ENCODE data around the gene AHCYL2.

DNA sequence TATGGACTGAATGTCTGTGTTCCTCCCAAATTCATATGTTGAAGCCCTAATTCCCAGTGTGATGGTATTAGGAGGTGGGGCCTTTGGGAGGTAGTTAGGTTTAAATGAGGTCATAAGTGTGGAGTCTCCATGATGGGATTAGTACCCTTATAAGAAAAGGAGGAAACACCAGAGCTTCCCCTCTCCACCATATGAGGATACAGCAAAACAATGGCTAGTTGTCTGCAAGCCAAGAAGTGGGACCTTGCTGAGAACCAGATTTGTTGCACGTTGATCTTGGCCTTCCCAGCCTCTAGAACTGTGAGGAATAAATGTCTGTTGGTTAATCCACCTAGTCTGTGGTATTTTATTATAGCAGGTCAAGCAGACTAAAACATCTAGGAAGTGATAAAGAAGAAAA, 102.2 kb downstream of the AHCYL2 start:
- TF ChIP-seq CBX5 (IDR thresholded peaks at IDR 0.05; ENCODE audit: low read depth, low read length) = no peak
- TF ChIP-seq POLR2A (IDR thresholded peaks at IDR 0.05; ENCODE audit: control extremely low read depth in 1 of 2, low read depth in 2 of 2, low read length in 2 of 2) = no peak
- TF ChIP-seq, protein P1, sequence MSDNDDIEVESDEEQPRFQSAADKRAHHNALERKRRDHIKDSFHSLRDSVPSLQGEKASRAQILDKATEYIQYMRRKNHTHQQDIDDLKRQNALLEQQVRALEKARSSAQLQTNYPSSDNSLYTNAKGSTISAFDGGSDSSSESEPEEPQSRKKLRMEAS (IDR thresholded peaks at IDR 0.05) = no peak
- TF ChIP-seq, protein P2, sequence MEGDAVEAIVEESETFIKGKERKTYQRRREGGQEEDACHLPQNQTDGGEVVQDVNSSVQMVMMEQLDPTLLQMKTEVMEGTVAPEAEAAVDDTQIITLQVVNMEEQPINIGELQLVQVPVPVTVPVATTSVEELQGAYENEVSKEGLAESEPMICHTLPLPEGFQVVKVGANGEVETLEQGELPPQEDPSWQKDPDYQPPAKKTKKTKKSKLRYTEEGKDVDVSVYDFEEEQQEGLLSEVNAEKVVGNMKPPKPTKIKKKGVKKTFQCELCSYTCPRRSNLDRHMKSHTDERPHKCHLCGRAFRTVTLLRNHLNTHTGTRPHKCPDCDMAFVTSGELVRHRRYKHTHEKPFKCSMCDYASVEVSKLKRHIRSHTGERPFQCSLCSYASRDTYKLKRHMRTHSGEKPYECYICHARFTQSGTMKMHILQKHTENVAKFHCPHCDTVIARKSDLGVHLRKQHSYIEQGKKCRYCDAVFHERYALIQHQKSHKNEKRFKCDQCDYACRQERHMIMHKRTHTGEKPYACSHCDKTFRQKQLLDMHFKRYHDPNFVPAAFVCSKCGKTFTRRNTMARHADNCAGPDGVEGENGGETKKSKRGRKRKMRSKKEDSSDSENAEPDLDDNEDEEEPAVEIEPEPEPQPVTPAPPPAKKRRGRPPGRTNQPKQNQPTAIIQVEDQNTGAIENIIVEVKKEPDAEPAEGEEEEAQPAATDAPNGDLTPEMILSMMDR (IDR thresholded peaks at IDR 0.05; ENCODE audit: control extremely low read depth in 1 of 3, insufficient read depth in 1 of 3, low read depth in 1 of 3, low read length in 3 of 3) = no peak
- no peak for TF ChIP-seq RNF2 (IDR thresholded peaks at IDR 0.05; ENCODE audit: borderline replicate concordance, low read depth, low read length, missing control alignments, poor library complexity, severe bottlenecking)
- TF ChIP-seq EZH2 (IDR thresholded peaks at IDR 0.05; ENCODE audit: low read depth, low read length, severe bottlenecking) = no peak
- TF ChIP-seq KDM4A (IDR thresholded peaks at IDR 0.05; ENCODE audit: low read depth, low read length, severe bottlenecking) = no peak
- no peak for TF ChIP-seq EP300 (IDR thresholded peaks at IDR 0.05; ENCODE audit: borderline replicate concordance in 1 of 2, low read depth in 2 of 2, low read length in 2 of 2)
- TF ChIP-seq CEBPB (IDR thresholded peaks at IDR 0.05; ENCODE audit: low read depth, low read length) = no peak
- TF ChIP-seq SP2 (IDR thresholded peaks at IDR 0.05; ENCODE audit: low read length) = no peak
- no peak for TF ChIP-seq FOSL1 (IDR thresholded peaks at IDR 0.05; ENCODE audit: insufficient read depth, low read depth, low read length)
